OCI-LY7 (cell line): ENCODE data around the gene XYLT1. TPM values are rescaled to one million over a fixed set of nuclear protein-coding genes. Genes with fewer than 3 reads are reported as not detected.
A peak's percentile ranks its signal among the peaks of the same experiment; 100 is the strongest.

ENCODE experiments used
- BruUV-seq: library from RNA; stranded (reverse); fragments of 400-500 nt; replicated peaks from 2 replicates; lab custom pipeline; 2021; lab: Mats Ljungman, UMichigan
- CTCF ChIA-PET: fragments of 300-600 bp; sonication (Branson Sonifier 250); formaldehyde crosslinking; loops from one replicate; lab custom pipeline; 2022; ENCODE audit warnings: antibody characterized with exemption; ENCODE audit not compliant: unreplicated experiment; lab: Charles Lee
- POLR2A ChIA-PET: fragments of 300-600 bp; sonication (Branson Sonifier 250); formaldehyde crosslinking; loops from one replicate; lab custom pipeline; 2022; ENCODE audit warnings: antibody characterized with exemption; lab: Charles Lee
- DNase-seq: peaks from one replicate; pipeline ENCODE4 v3.0.0-alpha.2; 2015; ENCODE audit warnings: low spot score
- H2AFZ ChIP-seq: fragments of 200-600 bp; sonication (generic), shearing (Covaris generic); 2 replicates; pipeline ENCODE4 v1.6.1; 2014; ENCODE audit warnings: mild to moderate bottlenecking, antibody characterized with exemption, low read length, moderate library complexity
- H3K27ac ChIP-seq: fragments of 200-600 bp; sonication (generic); 2 replicates; pipeline ENCODE4 v1.5.1; 2014; ENCODE audit warnings: mixed run types, low read depth, mild to moderate bottlenecking, moderate library complexity, low read length, inconsistent platforms; ENCODE audit not compliant: poor library complexity, severe bottlenecking
- H3K36me3 ChIP-seq: fragments of 200-600 bp; sonication (generic); 2 replicates; pipeline ENCODE4 v1.6.1; 2014; ENCODE audit warnings: mild to moderate bottlenecking, antibody characterized with exemption, low read length, moderate library complexity, mixed read lengths; ENCODE audit not compliant: insufficient read depth
- H3K4me1 ChIP-seq: fragments of 200-600 bp; sonication (generic); 2 replicates; pipeline ENCODE4 v1.5.1; 2014; ENCODE audit warnings: mild to moderate bottlenecking, low read length; ENCODE audit not compliant: insufficient read depth, poor library complexity, severe bottlenecking
- H3K4me2 ChIP-seq: fragments of 200-600 bp; sonication (generic); 2 replicates; pipeline ENCODE4 v1.6.1; 2014; ENCODE audit warnings: mild to moderate bottlenecking, low read length
- H3K4me3 ChIP-seq: fragments of 200-600 bp; sonication (generic); 2 replicates; pipeline ENCODE4 v1.5.1; 2014; ENCODE audit warnings: mild to moderate bottlenecking, low read depth, low read length; ENCODE audit not compliant: poor library complexity, severe bottlenecking
- H3K79me2 ChIP-seq: fragments of 200-600 bp; sonication (generic); 2 replicates; pipeline ENCODE4 v1.6.1; 2016; ENCODE audit warnings: low read depth, mild to moderate bottlenecking, low read length, moderate library complexity, mixed read lengths; ENCODE audit not compliant: insufficient read depth
- H3K9me2 ChIP-seq: fragments of 200-600 bp; sonication (generic); 2 replicates; pipeline ENCODE4 v1.6.1; 2016; ENCODE audit warnings: mild to moderate bottlenecking, low read length, mixed read lengths; ENCODE audit not compliant: insufficient read depth
- H3K9me3 ChIP-seq: fragments of 200-600 bp; sonication (generic); 2 replicates; pipeline ENCODE4 v1.6.1; 2014; ENCODE audit warnings: mild to moderate bottlenecking, mixed run types, low read length, mixed read lengths
- H4K20me1 ChIP-seq: fragments of 200-600 bp; sonication (generic); 2 replicates; pipeline ENCODE4 v1.6.1; 2014; ENCODE audit warnings: mild to moderate bottlenecking, antibody characterized with exemption, low read length, moderate library complexity, mixed read lengths; ENCODE audit not compliant: insufficient read depth
- EZH2phosphoT487 ChIP-seq: fragments of 200-600 bp; sonication (generic); IDR thresholded peaks from 2 replicates; pipeline ENCODE4 v1.6.1; 2018; ENCODE audit warnings: low read depth, borderline replicate concordance, mild to moderate bottlenecking, mixed run types, antibody characterized with exemption, low read length, moderate library complexity, mixed read lengths
- intact Hi-C: fragments of 100-400 bp; cut with micrococcal nuclease; formaldehyde crosslinking; loops from one replicate; pipeline ENCODE4 v1.10.0; 2022; ENCODE audit not compliant: unreplicated experiment
- total RNA-seq, 2 experiments: library from RNA; depleted of rRNA in 1 of 2; stranded (reverse); fragments of >200 nt in 1 of 2; shearing (Covaris generic) in 1 of 2; gene quantifications; 2 replicates each; pipeline ENCODE4 v1.2.3, GENCODE V29; 2014 to 2022
- TF ChIP-seq, protein P1 (sequence below): fragments of 200-600 bp; sonication (generic); conservative IDR thresholded peaks from 2 replicates; pipeline ENCODE4 v1.5.1; 2014; ENCODE audit warnings: mild to moderate bottlenecking, antibody characterized with exemption, low read length, moderate library complexity, mixed read lengths

Gene XYLT1
- total RNA-seq, 2 experiments from 2014 or later, result 36.3 to 50.0 TPM

- Histone ChIP-seq H3K79me2 (peaks cover 43% of the 10 kb centered on the region), H4K20me1 (peaks cover 17% of the 10 kb centered on the region; the same call in 1 of the 2 replicates), H3K27ac (no peak overlapping the region), H2AFZ (no peak overlapping the region), H3K4me1 (peaks cover 58% of the 10 kb centered on the region), H3K9me2 (no peaks in the 10 kb centered on the region), H3K4me3 (no peak overlapping the region), H3K4me2 (no peak overlapping the region), H3K9me3 (no peaks in the 10 kb centered on the region), H3K36me3 (peaks cover 22% of the 10 kb centered on the region)
- intact Hi-C loops, result no loop called here
- CTCF ChIA-PET, result no interaction called here
- TF ChIP-seq, protein P1, sequence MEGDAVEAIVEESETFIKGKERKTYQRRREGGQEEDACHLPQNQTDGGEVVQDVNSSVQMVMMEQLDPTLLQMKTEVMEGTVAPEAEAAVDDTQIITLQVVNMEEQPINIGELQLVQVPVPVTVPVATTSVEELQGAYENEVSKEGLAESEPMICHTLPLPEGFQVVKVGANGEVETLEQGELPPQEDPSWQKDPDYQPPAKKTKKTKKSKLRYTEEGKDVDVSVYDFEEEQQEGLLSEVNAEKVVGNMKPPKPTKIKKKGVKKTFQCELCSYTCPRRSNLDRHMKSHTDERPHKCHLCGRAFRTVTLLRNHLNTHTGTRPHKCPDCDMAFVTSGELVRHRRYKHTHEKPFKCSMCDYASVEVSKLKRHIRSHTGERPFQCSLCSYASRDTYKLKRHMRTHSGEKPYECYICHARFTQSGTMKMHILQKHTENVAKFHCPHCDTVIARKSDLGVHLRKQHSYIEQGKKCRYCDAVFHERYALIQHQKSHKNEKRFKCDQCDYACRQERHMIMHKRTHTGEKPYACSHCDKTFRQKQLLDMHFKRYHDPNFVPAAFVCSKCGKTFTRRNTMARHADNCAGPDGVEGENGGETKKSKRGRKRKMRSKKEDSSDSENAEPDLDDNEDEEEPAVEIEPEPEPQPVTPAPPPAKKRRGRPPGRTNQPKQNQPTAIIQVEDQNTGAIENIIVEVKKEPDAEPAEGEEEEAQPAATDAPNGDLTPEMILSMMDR, result no peak
- no peak for TF ChIP-seq EZH2phosphoT487
- POLR2A ChIA-PET, result interaction anchor here (0.7 kb wide), 1 partner anchor 9 kb away, joined by 3 read pairs; no protein-coding TSS in a partner anchor
- BruUV-seq, result no TSS peak
- no peak for DNase-seq
Observed at GRCh38 chr16:17452922-17453321, 17.8 kb downstream of the XYLT1 start.

DNA sequence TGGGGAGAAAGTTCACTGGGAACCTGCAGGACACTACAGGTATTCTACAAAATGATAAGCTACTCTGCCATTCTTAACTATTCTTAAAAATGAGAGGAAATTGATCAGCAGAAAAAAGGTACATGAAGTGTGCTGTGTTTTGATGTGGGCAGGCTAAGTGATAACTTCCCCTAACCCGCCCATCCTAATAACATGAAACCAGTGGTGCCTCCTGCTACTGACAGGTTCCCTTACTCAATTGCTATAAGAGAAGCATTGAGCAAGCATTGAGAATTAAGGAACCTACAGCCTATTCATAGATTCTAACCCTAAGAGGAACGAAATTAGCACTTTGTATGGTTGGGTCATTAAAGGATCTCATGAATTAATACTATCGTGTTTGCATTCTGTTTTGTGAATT, 18.9 kb downstream of the XYLT1 start:
- DNase-seq, result no peak
- Histone ChIP-seq H3K79me2 (peaks cover 41% of the 10 kb centered on the region; the same call in 1 of the 2 replicates), H3K4me1 (peaks cover 47% of the 10 kb centered on the region), H4K20me1 (peaks cover 17% of the 10 kb centered on the region; the same call in 1 of the 2 replicates), H3K4me2 (peak overlapping the region; percentile 17; the same call in 1 of the 2 replicates), H3K27ac (no peak overlapping the region), H3K4me3 (no peak overlapping the region), H3K9me2 (no peaks in the 10 kb centered on the region), H2AFZ (no peak overlapping the region), H3K36me3 (peaks cover 21% of the 10 kb centered on the region), H3K9me3 (no peaks in the 10 kb centered on the region)
- ChIA-PET CTCF (interaction anchor here (1.2 kb wide), 1 partner anchor 16 kb away, joined by 3 read pairs; no protein-coding TSS in a partner anchor), POLR2A (interaction anchor here (1.0 to 1.1 kb wide), 2 partner anchors 8 to 13 kb away, joined by 3 to 4 read pairs; no protein-coding TSS in a partner anchor)
- no TSS peak for BruUV-seq
- no peak for TF ChIP-seq EZH2phosphoT487
- TF ChIP-seq, protein P1, result no peak
- intact Hi-C loops, result no loop called here

DNA sequence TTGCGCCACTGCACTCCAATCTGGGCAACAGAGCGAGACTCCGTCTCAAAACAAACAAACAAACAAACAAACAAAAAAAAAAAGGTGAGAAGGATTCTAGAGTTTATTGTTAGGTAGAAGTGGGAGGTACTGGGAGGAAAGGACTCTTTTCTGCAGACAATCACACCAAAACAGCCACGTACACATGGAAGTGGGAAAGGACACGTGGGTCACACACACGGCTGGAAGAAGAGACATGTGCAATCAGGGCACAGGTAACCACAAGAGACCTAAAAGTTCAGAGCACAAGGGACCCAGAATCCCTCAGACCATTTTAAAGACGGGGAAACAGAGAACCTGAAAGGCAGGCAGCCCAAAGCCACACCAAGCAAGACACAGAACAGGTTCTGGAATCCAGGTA, 20.5 kb downstream of the XYLT1 start:
- Histone ChIP-seq H3K4me1 (peaks cover 47% of the 10 kb centered on the region), H4K20me1 (peaks cover 17% of the 10 kb centered on the region; the same call in 1 of the 2 replicates), H2AFZ (no peak overlapping the region), H3K36me3 (peaks cover 20% of the 10 kb centered on the region), H3K9me2 (no peaks in the 10 kb centered on the region), H3K4me3 (no peak overlapping the region), H3K4me2 (no peak overlapping the region), H3K9me3 (no peaks in the 10 kb centered on the region), H3K79me2 (peaks cover 38% of the 10 kb centered on the region; the same call in 1 of the 2 replicates), H3K27ac (no peak overlapping the region)
- intact Hi-C loops, result no loop called here
- POLR2A ChIA-PET, result interaction anchor here (0.8 to 1.6 kb wide), 6 partner anchors 9 to 81 kb away, joined by 3 to 11 read pairs (median 6); no protein-coding TSS in a partner anchor
- CTCF ChIA-PET, result no interaction called here
- no TSS peak for BruUV-seq
- DNase-seq, result no peak
- TF ChIP-seq, protein P1, result no peak
- no peak for TF ChIP-seq EZH2phosphoT487
